HepG2 (cell line): ENCODE results near the gene MCRIP2. TPM values are rescaled to one million over a fixed set of nuclear protein-coding genes. Genes with fewer than 3 reads are reported as not detected.

Experiments used
- AGO2 ChIP-seq: fragments of 200-400 bp; formaldehyde crosslinking; optimal IDR thresholded peaks from 2 replicates; pipeline ENCODE3; 2017; ENCODE audit warnings: mild to moderate bottlenecking, low read depth, low read length, moderate library complexity
- GABPA ChIP-seq, 2 experiments: IDR thresholded peaks; 2 replicates each; pipeline ENCODE4 v1.6.1; 2011 to 2016; ENCODE audit warnings: low read depth in 2 of 2, low read length in 1 of 2, missing biosample characterization in 1 of 2, missing genetic modification characterization in 1 of 2
- NR2F6 ChIP-seq, 2 experiments: IDR thresholded peaks; 2 replicates each; pipeline ENCODE4 v1.6.1; 2016; ENCODE audit warnings: antibody characterized with exemption in 1 of 2, mild to moderate bottlenecking in 1 of 2
- POLR2A ChIP-seq, 2 experiments: IDR thresholded peaks; 2 replicates each; pipeline ENCODE4 v1.6.1; 2011; ENCODE audit warnings: low read depth in 2 of 2, low read length in 2 of 2, mild to moderate bottlenecking in 1 of 2, moderate library complexity in 1 of 2; ENCODE audit not compliant: insufficient read depth in 1 of 2
- POLR2AphosphoS5 ChIP-seq: IDR thresholded peaks from 2 replicates; pipeline ENCODE4 v1.6.1; 2012; ENCODE audit warnings: low read depth, low read length
- RFXAP ChIP-seq: sonication (generic); formaldehyde crosslinking; IDR thresholded peaks from 2 replicates; pipeline ENCODE4 v1.4.0; 2020; ENCODE audit warnings: missing genetic modification reagents, borderline replicate concordance
- ZBTB20 ChIP-seq: sonication (generic); formaldehyde crosslinking; IDR thresholded peaks from 2 replicates; pipeline ENCODE4 v1.8.1; 2023; ENCODE audit warnings: missing genetic modification reagents, low read depth, mild to moderate bottlenecking, borderline replicate concordance
- ZBTB42 ChIP-seq: sonication (generic); formaldehyde crosslinking; IDR thresholded peaks from 2 replicates; pipeline ENCODE4 v1.5.0; 2020; ENCODE audit warnings: mild to moderate bottlenecking, missing genetic modification reagents
- ZKSCAN8 ChIP-seq: IDR thresholded peaks from 2 replicates; pipeline ENCODE4 v1.6.1; 2016; ENCODE audit warnings: borderline replicate concordance, missing genetic modification reagents, missing compliant biosample characterization
- ZNF10 ChIP-seq: sonication (generic); formaldehyde crosslinking; IDR thresholded peaks from 2 replicates; pipeline ENCODE4 v1.4.0; 2020; ENCODE audit warnings: mild to moderate bottlenecking, low read depth, missing genetic modification reagents, borderline replicate concordance
- ZNF251 ChIP-seq: sonication (generic); formaldehyde crosslinking; IDR thresholded peaks from 2 replicates; pipeline ENCODE4 v1.9.0; 2021; ENCODE audit warnings: mild to moderate bottlenecking, missing genetic modification reagents
- ZNF337 ChIP-seq: sonication (generic); formaldehyde crosslinking; IDR thresholded peaks from 2 replicates; pipeline ENCODE4 v1.5.1; 2020; ENCODE audit warnings: missing genetic modification reagents, low read depth, mild to moderate bottlenecking, borderline replicate concordance
- ZNF407 ChIP-seq: sonication (generic); formaldehyde crosslinking; IDR thresholded peaks from one replicate; pipeline ENCODE4 v1.5.1; 2020; ENCODE audit warnings: mild to moderate bottlenecking, missing genetic modification reagents; ENCODE audit errors: not compliant biosample characterization
- ZNF513 ChIP-seq: sonication (generic); formaldehyde crosslinking; conservative IDR thresholded peaks from 2 replicates; pipeline ENCODE4 v1.5.0; 2020; ENCODE audit warnings: missing genetic modification reagents
- ZNF710 ChIP-seq: sonication (generic); formaldehyde crosslinking; IDR thresholded peaks from 2 replicates; pipeline ENCODE4 v1.5.0; 2020; ENCODE audit warnings: mild to moderate bottlenecking, missing genetic modification reagents, borderline replicate concordance
- ZNF740 ChIP-seq: sonication (generic); formaldehyde crosslinking; IDR thresholded peaks from 2 replicates; pipeline ENCODE4 v1.4.0; 2020; ENCODE audit warnings: missing genetic modification reagents
- polyA plus RNA-seq, 8 experiments: library from polyadenylated mRNA; depleted of rRNA in 3 of 8; stranded (reverse) in 7 of 8; unstranded in 1 of 8; fragments of >200 nt; fragmentation: Illumina TruSeq in 4 of 8; extraction: Trizol in 4 of 8; gene quantifications; 2 replicates each; pipeline versions ENCODE4 v1.2.1 to v1.2.3, GENCODE V29; 2011 to 2016; ENCODE audit warnings: low read depth in 4 of 8, missing spikeins in 1 of 8, mixed read lengths in 1 of 8; ENCODE audit not compliant: insufficient read depth in 1 of 8
- total RNA-seq, 5 experiments: library from RNA; depleted of rRNA; stranded (reverse); fragments of >200 nt; fragmentation: Illumina TruSeq; extraction: Trizol; gene quantifications; 2 replicates each; pipeline ENCODE4 v1.2.3, GENCODE V29; 2016; ENCODE audit warnings: low read depth in 1 of 5

Gene MCRIP2
- total and polyA plus RNA-seq, 2 of the 13 experiments (the other 11 are each of a cell fraction or from before 2014, with no cell fraction given) = 39.6 to 76.7 TPM

GRCh38 chr16:689175-689897, 47.7 kb downstream of the MCRIP2 start (continued):
- TF ChIP-seq GABPA (IDR thresholded peaks at IDR 0.05; ENCODE audit: low read depth, low read length) = no peak
- TF ChIP-seq GABPA (CRISPR knock-in tag; IDR thresholded peaks at IDR 0.05; ENCODE audit: low read depth) = no peak
- TF ChIP-seq ZNF513 (CRISPR knock-in tag) = no peak
- no peak for TF ChIP-seq ZNF337 (CRISPR knock-in tag)
- no peak for TF ChIP-seq ZBTB20 (CRISPR knock-in tag)
- no peak for TF ChIP-seq ZNF251 (CRISPR knock-in tag)
- TF ChIP-seq NR2F6 (IDR thresholded peaks at IDR 0.05) = peak; percentile 50; the same call in 1 of the 2 replicates
- TF ChIP-seq NR2F6 (CRISPR knock-in tag; IDR thresholded peaks at IDR 0.05) = peak; percentile 29; the same call in 1 of the 2 replicates
- TF ChIP-seq ZNF10 (CRISPR knock-in tag) = no peak
- no peak for TF ChIP-seq ZKSCAN8 (CRISPR knock-in tag)
- TF ChIP-seq RFXAP = no peak
- peak; percentile 51 for TF ChIP-seq AGO2
- 0 out of 2 replicates have a peak, but pooled peaks have one; percentile 31 for TF ChIP-seq POLR2AphosphoS5
- no peak for TF ChIP-seq ZNF407
- TF ChIP-seq ZNF740 (CRISPR knock-in tag) = no peak
- peak in 1 of 2 experiments; percentile 19; a peak in 2 of 4 replicates for TF ChIP-seq POLR2A (IDR thresholded peaks at IDR 0.05; ENCODE audit: insufficient read depth in 1 of 2, low read depth in 2 of 2, low read length in 2 of 2)
- 0 out of 2 replicates have a peak, but pooled peaks have one; percentile 24 for TF ChIP-seq ZNF710 (CRISPR knock-in tag)
- TF ChIP-seq ZBTB42 (CRISPR knock-in tag) = no peak
